GM21515 (cell line): ENCODE data around the gene MED15.
"Not testable (repeated sequence)": the region's sequence is repeated elsewhere in the genome, so short reads cannot be mapped to it uniquely, and the experiment has no call there.

Experiments used
- ATAC-seq: cut with Tn5 transposase; IDR thresholded peaks from one replicate; pipeline ENCODE4 v1.9.1; 2021; ENCODE audit not compliant: unreplicated experiment

Gene MED15

DNA sequence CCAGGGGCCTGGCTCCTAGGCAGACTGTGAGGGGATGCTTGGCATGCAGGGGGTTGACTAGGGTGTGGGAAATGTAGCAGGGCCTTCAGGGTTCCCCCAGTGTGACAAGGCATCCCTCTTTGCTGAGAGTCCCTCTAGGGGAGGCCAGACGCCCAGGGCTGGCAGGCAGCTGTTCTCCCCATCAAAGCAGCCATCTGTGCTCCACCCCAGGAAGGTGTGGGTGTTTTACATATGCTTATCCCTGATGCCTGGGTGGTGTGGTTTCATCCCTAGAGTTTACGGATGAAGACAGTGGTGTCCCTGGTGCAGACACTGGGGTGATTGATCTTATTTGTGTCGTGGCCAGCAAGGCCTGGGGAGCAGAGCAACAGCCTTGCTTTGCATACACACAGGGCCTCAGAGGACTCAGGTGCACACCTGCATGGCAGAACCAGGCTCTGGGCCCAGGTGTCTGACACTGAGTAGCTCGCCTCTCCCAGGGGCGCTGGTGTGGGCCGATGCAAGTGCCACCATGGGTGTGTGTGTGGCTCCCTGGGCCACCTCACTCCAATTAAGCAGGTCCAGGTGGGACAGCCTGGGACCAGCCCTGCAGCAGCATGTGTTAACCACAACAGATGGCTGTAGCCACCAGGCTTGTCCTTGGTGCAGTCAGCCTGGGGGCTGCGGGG, 74.2 kb downstream of the MED15 start:
- no peak for ATAC-seq

DNA sequence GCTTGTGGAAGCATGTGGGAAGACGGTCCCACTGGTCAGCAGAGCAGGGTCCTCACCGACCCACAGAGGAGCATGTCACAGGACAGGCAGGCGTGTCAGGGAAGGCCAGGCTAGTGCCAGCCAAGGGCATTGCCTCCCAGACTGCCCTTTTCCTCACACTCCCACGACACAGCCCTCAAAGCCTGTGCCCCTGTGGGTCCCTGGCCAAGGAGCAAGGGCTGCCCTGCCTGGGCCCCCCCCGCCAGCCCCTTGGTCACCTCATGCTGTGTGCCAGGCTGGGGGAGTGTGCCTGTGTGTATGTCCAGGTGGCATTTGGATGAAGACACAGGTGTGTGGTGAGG, 74.7 kb downstream of the MED15 start:
- no peak for ATAC-seq

DNA sequence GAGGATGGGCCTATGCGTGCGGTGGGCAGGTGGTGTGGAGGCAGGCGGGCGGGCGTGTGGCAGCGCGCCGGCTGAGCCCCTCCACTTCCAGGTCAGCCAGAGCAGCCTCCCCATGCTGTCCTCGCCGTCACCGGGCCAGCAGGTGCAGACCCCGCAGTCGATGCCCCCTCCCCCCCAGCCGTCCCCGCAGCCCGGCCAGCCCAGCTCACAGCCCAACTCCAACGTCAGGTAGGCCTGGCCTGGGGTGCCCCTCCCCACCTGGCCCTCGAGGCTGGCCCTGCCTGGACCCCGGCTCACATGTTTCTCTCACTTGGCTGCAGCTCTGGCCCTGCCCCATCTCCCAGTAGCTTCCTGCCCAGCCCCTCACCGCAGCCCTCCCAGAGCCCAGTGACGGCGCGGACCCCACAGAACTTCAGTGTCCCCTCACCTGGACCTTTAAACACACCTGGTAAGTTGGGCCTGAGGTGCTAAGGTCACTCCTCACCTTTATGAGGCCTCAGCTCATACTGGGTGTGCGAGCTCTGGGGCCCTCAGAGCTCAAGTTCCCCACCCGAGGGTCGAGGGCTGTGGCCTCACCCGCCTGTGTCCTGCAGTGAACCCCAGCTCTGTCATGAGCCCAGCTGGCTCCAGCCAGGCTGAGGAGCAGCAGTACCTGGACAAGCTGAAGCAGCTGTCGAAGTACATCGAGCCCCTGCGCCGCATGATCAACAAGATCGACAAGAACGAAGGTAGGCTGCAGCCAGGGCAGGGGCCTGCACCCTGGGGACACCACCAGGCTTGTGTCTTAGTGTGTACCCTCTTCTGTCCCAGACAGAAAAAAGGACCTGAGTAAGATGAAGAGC, 75.3 kb downstream of the MED15 start:
- ATAC-seq: no peak

DNA sequence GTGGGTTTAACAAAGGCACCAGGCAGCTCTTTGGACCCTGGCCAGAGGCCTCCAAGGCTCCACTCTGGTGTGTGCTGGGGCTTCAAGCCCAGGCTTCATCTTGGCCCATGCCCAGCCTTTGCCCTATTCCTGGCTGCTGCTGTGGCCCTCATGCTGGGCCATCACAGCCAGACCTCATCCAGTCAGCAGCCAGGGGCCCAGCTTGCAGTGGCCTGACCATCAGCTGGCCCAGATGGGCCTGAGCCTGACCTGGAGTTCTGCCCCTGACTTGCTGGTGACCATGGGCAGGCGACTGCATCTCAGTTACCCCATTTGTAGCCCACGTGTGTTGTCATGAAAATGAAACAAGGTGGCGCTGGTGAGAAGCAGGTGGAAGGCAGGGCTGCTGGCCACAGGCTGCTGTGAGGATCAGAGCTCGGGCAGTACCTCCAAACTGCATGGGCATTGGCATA, 76.1 kb downstream of the MED15 start:
- ATAC-seq: no peak

DNA sequence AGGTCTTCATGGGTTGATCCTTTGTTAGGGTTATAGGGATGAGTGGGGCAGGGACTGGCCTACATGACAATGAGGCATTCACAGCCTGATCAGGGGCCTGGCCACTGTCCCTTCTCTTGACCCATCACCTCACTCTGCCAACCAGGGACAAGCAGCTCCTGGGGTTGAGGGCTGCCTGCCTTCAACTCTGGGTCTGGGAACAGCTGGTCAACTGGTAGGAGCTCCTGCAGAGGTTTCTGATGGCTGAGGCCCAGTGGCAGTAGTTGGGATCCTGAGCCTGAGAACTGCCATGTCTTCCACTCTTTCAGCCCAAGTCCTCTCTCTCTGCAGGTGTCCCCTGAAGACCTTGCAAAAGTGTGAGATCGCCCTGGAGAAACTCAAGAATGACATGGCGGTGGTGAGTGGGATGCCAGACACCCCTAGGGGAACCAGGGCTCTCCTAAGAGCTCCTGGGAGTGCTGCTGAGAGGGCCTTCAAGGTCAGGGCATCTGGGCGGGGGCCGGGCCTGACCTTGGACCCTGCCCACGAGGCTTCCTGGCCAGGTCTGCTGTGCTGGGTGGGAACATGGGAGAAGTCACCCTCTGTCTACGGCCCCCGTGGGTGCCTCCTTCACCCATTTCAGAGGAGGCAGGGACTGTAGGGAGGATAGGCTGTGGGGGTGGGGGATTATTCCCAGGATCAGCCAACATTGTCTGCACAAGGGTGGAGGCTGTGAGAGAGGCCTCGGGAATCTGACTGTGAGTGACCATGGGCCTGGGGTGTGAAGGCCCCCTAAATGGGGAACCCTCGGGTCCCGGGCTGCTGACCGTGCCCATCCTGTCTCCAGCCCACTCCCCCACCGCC, 76.8 kb downstream of the MED15 start:
- no peak for ATAC-seq

DNA sequence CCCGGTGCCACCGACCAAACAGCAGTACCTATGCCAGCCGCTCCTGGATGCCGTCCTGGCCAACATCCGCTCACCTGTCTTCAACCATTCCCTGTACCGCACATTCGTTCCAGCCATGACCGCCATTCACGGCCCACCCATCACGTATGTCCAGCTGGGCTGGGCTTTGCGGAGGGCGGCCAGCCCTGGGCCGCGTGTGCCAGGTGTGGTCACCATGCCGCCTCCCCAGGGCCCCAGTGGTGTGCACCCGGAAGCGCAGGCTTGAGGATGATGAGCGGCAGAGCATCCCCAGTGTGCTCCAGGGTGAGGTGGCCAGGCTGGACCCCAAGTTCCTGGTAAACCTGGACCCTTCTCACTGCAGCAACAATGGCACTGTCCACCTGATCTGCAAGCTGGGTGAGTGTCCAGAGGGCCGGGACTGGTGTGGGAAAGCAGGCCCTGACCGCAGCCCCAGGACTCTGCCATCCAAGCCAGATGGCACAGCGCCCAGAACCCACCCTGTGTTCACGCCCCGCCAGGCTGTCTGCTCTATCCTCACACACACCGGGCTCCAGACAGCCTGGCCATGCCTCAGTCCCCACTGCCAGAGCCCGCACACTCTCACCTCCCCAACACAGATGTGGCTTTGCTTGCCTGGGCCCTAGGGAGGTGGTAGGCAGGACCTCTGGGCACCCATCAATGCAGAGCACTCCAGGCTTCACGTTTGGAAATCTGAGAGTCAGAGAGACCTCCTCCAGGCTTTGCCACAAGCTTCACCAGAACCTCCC, 77.6 kb downstream of the MED15 start:
- no peak for ATAC-seq

DNA sequence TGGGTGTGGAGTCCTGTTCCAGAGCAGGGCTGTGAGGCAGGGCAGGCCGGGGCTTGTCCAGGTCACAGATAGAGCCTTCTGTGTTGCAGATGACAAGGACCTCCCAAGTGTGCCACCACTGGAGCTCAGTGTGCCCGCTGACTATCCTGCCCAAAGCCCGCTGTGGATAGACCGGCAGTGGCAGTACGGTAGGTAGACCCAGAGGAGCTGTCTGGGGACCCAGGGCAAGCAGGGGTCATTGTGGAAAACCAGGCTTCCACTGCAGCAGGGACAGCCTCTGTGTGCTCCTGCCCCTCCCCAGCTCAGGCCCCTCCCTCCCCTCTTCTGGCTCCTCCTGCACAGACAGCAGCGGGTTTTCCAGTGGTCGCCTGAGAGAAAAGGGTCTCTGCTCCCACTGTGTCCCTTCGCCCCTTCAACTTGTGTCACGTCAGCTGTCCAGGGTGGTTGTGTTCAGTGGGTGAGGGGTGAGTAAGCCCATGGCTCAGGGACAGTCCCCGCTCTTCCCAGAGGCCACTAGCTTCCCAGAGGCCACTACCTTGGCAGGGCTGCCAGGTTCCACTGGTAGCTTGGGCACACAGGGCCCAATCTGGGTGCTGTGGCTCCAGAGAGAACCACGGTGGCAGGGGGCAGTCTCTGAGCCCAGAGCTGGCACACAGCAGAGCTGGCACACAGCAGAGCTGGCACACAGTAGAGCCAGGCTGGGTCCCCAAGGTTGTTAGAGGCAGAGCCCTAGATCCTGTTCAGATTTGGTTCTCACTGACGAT, 78.4 kb downstream of the MED15 start:
- ATAC-seq: no peak

DNA sequence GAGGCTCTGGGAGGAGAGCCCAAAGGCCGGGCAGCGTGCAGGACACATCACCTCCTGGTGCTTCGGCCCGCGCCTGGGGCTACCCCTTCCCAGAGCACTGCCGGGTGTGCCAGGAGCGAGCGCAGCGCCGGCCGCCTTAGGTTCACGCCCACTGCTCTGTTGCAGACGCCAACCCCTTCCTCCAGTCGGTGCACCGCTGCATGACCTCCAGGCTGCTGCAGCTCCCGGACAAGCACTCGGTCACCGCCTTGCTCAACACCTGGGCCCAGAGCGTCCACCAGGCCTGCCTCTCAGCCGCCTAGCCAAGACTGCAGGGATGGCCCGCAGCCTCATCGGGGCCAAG, 79.0 kb downstream of the MED15 start:
- no peak for ATAC-seq

DNA sequence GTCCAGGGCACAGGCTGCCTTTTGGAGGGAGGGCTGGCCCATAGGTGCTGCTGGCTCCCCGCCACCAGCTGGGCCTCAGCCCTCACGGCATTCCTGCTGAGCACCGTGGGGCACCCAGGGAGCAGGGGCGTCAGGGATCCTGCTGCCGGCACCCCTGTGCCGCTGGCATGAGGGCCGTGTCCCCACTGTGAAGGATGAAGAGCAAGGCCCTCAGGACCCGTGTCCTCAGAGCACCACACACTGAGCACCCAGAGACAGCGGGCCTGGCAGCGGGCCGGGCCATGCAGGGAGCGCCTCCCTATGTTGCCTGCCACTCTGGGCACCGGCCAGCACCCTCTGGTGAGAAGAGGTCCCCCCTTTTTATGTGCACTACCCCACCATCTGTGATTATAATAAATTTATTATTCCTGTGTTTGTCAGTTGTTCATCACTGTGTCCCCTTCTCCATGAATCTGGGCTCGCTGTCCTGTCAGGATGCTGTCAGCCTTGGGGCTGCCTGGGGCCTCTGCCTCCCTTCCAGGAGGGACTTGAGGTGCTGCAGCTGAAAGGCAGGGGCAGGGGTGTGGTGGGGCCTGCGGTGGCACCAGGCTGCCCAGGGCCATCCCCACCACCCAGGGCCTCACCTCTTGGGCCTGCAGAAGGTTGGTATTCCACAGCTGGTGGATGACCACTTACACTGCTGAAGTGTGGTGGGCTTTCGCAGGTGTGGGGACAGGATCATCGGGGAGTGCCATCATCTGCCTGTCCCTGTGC, 80.0 kb downstream of the MED15 start:
- ATAC-seq: no peak

DNA sequence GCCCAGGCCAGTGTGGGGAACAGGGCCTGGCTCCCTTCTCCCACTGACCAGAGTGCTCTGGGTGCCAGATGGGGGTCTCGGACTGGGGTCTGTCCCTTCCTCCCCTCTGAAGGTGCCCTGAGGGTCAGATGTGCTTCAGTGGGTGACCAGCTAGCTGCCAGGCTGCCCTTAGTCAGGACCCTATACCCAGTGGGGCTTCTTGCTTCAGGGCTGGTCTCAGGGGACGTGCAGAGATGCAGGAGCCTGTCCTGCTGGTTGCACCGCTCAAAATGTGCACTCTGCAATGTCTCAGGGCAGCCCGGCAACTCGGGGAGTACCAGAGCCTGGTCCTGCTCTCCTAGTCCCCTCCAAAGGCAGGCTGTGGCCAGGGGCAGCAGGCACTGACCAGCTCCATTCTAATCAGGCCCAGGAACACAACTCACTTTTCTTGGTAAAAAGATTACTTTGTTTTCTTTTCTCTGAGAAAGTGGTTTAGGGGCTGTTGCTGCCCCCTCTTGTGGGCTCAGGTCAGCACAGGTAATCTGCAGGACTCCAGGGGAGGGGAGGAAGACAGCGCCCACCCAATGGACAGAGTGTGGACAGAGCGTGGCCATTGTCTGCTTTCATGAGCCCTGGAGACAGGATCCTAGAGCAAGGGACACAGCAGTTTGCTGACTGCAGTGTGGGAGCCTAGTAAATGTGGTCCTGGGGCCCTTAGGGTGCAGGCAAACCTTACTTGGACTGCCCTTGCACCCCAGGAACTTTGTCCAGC, 80.9 kb downstream of the MED15 start:
- no peak for ATAC-seq

DNA sequence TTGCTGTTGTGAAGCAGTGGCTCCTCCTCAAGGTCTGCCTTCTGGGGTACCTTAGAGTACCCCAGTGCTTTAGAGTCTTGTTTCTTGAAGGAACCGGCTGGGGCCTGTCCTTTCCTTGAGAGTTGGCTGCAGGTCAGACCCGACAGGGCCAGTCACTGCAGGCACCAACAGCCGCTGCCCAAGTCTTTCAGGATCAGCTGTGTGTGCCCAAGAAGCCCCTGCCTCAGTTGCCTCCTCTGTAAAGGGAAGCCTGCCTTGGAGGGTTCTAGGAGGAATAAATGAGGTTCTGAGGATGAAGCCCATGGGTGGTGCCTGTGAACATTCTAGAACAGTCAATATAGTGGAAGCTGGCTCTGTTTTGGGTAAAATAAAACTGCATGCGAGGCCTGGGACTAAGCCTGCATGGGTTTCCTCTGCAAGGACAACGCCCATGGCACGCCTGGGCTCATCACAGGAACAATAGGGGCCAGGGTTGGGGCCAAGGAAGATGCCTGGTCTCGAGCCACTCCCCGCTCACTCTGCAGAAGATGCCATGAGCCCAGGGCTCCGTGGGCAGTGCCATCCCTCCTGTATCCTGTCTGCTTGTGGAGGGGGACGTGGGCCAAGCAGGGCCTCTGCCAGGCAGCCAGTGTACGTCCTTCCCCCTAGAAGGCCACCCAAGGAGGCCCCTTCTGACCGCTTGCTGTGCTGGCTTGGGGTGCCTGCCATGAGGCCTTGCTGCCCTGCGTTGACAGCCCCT, 81.6 kb downstream of the MED15 start:
- ATAC-seq: no peak

DNA sequence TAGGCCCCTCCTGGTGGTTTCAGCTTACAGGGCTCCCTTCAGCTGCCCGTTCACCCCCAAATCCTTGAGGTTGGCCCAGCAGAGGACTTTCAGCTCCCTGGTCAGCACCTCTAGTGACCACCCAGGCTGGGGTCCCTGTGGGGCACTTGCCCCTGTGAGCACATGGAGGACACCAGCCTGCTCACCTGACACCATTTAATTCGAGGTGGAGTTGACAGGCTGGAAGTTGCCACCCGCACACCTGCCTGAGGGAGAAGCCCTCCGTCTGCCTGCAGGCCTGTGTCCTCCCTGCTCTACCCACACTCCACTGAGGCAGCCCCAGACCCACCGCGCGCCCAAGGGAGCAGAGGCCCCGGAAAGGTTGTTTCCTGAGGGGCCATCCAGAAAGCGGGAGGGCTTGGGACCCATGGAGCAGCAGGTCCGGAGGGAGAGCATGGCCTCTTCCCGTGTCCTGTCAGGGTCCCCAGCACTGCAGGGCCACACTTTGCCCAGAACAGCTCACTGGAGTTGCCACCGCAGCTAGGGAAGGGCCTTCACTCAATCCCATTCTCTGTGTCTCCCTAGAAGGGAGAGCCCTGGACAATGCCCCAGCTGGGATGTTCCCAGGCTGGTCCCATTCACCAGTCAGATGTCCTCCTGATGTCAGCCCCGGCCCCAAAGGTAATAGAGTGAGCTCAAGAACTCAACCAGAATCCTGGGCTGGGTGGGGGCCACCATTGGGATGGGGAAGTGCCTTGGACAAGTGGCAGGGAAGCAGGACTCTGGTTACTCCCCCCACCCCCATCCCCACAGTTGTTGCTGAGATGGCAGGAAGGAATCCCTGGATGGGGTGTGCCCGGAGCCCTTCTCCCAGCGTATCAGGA, 82.4 kb downstream of the MED15 start:
- ATAC-seq: no peak

DNA sequence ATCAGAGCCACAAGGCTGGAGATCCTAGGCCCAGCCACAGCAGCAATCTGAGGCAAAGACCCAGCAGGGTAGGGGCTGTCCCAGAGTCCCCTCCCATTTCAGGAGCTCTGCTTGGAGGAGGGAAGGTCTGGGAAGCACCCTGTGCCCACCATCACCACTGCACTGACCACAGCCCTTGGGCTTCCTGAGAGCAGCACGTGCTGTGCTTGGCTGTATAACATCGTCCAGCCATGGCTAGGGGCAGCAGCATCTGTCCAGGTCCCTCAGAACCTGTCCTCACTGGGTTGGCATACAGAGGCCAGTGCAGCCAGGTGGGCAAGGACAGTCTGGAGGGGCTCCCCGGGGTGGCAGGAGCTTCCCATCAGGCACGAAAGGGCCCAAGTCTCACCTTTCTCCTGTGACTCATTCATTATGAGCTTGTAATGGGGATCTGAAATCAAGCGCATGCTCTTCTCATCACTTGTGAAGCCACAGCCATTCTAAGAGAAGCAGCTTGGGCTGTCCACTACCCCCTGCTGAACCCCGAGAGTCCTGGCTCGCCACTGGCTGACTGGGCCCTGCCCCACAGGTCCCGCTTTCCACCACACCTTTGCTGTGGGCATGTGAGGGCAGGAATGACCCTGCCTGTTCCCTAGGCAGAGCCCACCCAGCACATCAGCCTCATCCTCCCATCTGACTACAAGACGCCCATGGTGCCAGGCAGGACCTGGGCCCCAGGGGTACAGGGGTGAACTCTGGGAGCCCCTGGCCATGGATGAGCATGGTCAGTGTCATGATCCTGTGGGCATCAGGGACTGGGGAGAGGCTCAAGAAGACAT, 83.3 kb downstream of the MED15 start:
- no peak for ATAC-seq

DNA sequence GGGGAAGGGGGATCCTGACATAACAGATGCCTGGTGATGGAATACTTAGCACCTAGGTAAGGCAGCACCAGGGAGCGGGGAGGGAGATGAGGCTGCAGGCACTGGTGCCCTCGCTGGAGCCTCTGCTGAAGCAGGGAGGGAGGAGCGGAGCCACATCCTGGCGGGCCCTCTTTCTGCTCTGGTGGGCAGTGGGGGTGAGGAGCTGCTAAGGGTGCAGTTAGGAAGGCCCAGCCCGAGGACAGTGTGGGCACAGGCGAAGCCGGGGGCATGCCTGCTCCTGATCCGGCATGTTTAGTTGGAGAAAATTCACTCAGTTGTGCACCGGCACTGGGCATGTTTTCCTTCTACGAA, 83.9 kb downstream of the MED15 start:
- ATAC-seq: no peak

DNA sequence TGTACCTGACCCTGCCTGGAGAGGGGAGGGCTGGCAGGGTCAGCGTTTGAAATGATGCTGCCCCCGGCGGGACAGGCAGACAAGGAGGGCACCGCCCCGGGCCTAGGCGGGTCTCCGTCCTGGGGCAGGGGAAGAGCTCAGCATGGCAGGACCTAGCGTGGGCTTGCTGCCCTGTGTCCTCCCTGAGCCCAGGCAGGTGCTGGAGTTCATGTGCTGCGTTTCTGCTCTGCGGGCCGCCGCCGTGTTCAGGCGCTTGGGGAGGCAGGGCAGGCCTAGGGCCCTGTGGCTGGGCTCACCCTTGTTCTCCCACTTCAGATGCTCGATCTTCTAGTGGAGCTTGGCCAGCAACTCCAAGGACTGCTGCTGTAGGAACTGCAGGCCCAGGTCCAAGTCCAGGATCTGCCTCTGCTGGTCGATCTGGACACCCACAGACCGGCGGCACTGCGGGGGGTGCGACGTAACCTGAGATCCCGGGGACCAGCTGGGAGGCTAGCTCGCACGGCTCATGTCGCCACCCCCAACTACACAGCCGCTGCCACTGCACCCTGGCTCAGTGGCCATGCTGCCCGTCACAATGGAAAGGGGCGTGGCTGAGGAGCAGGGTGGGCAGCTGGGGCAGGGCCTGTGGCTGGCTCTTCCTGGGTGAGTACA, 84.4 kb downstream of the MED15 start:
- ATAC-seq: no peak

DNA sequence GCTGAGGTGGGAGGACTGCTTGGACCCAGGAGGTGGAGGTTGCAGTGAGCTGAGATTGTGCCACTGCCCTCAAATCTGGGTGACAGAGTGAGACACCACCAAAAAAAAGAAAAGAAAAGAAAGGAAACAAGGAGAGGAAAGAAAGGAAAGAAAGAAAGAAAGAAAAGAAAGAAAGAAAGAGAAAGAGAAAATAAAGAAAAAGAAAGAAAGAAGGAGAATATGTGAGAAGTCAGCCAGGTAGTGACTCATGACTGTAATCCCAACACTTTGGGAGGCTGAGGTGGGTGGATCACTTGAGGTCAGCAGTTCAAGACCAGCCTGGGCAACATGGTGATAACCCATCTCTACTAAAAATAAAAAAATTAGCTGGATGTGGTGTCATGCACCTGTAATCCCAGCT, 86.6 kb downstream of the MED15 start:
- ATAC-seq: not testable (repeated sequence)
